GM12878 (cell line): ENCODE measurements around the gene KMT2B. TPM values are rescaled to one million over a fixed set of nuclear protein-coding genes. Genes with fewer than 3 reads are reported as not detected.

Source experiments
- ASH2L ChIP-seq: fragments of 300-600, 200-600 bp; sonication (generic); IDR thresholded peaks from 2 replicates; pipeline ENCODE4 v1.6.1; 2017; ENCODE audit warnings: low read depth, mild to moderate bottlenecking, borderline replicate concordance
- CHD4 ChIP-seq: fragments of 200-600 bp; sonication (generic); IDR thresholded peaks from 2 replicates; pipeline ENCODE4 v1.6.1; 2016; ENCODE audit warnings: mild to moderate bottlenecking
- EP300 ChIP-seq, 2 experiments: fragments of 150-350 bp in 1 of 2; IDR thresholded peaks; 2 replicates each; pipeline ENCODE4 v1.6.1; 2011 to 2012; ENCODE audit warnings: low read depth in 2 of 2, low read length in 2 of 2, borderline replicate concordance in 1 of 2, improper control_type of control experiment in 1 of 2, inconsistent platforms in 1 of 2; ENCODE audit not compliant: control insufficient read depth in 1 of 2
- FOS ChIP-seq: IDR thresholded peaks from 3 replicates; pipeline ENCODE4 v1.6.1; 2011; ENCODE audit warnings: borderline replicate concordance; ENCODE audit not compliant: insufficient read length; ENCODE audit errors: extremely low read depth
- GABPA ChIP-seq: IDR thresholded peaks from 2 replicates; pipeline ENCODE4 v1.6.1; 2014; ENCODE audit warnings: antibody characterized with exemption, low read depth, mild to moderate bottlenecking, inconsistent platforms
- GATAD2B ChIP-seq: fragments of 450-650 bp; conservative IDR thresholded peaks from 2 replicates; pipeline ENCODE4 v1.6.1; 2017; ENCODE audit warnings: low read depth, mild to moderate bottlenecking, moderate library complexity
- HCFC1 ChIP-seq: fragments of 150-350 bp; IDR thresholded peaks from 2 replicates; pipeline ENCODE4 v1.6.1; 2014; ENCODE audit warnings: low read length
- IRF3 ChIP-seq: fragments of 450-650 bp; IDR thresholded peaks from 2 replicates; pipeline ENCODE4 v1.6.1; 2014; ENCODE audit warnings: mild to moderate bottlenecking
- IRF4 ChIP-seq: IDR thresholded peaks from 2 replicates; pipeline ENCODE4 v1.6.1; 2011; ENCODE audit warnings: low read depth, low read length
- KLF5 ChIP-seq: fragments of 450-650 bp; IDR thresholded peaks from 2 replicates; pipeline ENCODE4 v1.6.1; 2014; ENCODE audit warnings: mild to moderate bottlenecking; ENCODE audit not compliant: partially characterized antibody
- MXI1 ChIP-seq: fragments of 150-350 bp; IDR thresholded peaks from 2 replicates; pipeline ENCODE4 v1.6.1; 2011; ENCODE audit warnings: low read depth, mild to moderate bottlenecking, inconsistent platforms, low read length, improper control_type of control experiment
- MYC ChIP-seq: IDR thresholded peaks from 2 replicates; pipeline ENCODE4 v1.6.1; 2011; ENCODE audit warnings: mild to moderate bottlenecking, low read length, moderate library complexity, inconsistent platforms; ENCODE audit not compliant: insufficient read depth, insufficient replicate concordance, insufficient read length, severe bottlenecking
- NRF1 ChIP-seq: conservative IDR thresholded peaks from 2 replicates; pipeline ENCODE4 v1.6.1; 2011; ENCODE audit warnings: mild to moderate bottlenecking, low read depth, low read length, improper control_type of control experiment
- PKNOX1 ChIP-seq: fragments of 450-650 bp; IDR thresholded peaks from 2 replicates; pipeline ENCODE4 v1.6.1; 2016; ENCODE audit warnings: mild to moderate bottlenecking
- POLR2A ChIP-seq: IDR thresholded peaks from 2 replicates; pipeline ENCODE4 v1.6.1; 2011; ENCODE audit warnings: low read depth, mild to moderate bottlenecking, low read length
- POLR2AphosphoS5 ChIP-seq: IDR thresholded peaks from 2 replicates; pipeline ENCODE4 v1.6.1; 2011; ENCODE audit warnings: mild to moderate bottlenecking, low read length, inconsistent platforms
- RBBP5 ChIP-seq: fragments of 200-600 bp; sonication (generic); conservative IDR thresholded peaks from 2 replicates; pipeline ENCODE4 v1.6.1; 2016
- RELA ChIP-seq: fragments of 450-650 bp; IDR thresholded peaks from 2 replicates; pipeline ENCODE4 v1.8.0; 2014; ENCODE audit warnings: borderline replicate concordance; ENCODE audit not compliant: partially characterized antibody
- SRF ChIP-seq, 2 experiments: IDR thresholded peaks; 2 replicates each; pipeline ENCODE4 v1.6.1; 2011; ENCODE audit warnings: low read depth in 2 of 2, low read length in 2 of 2, mild to moderate bottlenecking in 1 of 2, moderate library complexity in 1 of 2
- ZBTB40 ChIP-seq: fragments of 450-650 bp; IDR thresholded peaks from 2 replicates; pipeline ENCODE4 v1.6.1; 2016; ENCODE audit warnings: mild to moderate bottlenecking, moderate library complexity, borderline replicate concordance
- polyA plus RNA-seq, 11 experiments: library from polyadenylated mRNA; depleted of rRNA in 4 of 11; unstranded in 6 of 11; stranded (reverse) in 5 of 11; fragments of >200 nt; fragmentation: Nextera tagmentation in 4 of 11; fragmentation: Illumina TruSeq in 1 of 11; extraction: Ambion mirVana in 4 of 11; extraction: Trizol in 1 of 11; gene quantifications; 1 replicate in 1 of 11; 2 replicates in 10 of 11; pipeline versions ENCODE4 v1.2.1 to v1.2.3, GENCODE V29; 2011 to 2016; ENCODE audit warnings: inconsistent platforms in 2 of 11, missing spikeins in 2 of 11, low read depth in 1 of 11
- total RNA-seq, 4 experiments: library from RNA; depleted of rRNA in 3 of 4; stranded (reverse); fragments of >200 nt in 3 of 4; fragmentation: Illumina TruSeq in 1 of 4; extraction: Trizol in 1 of 4; gene quantifications; 2 replicates each; pipeline versions ENCODE4 v1.2.1 to v1.2.3, GENCODE V29; 2013 to 2021

KMT2B gene
- total and polyA plus RNA-seq, 10 of the 15 experiments (the other 5 are each of a cell fraction or from before 2014, with no cell fraction given): 0.71 to 35.6 (median 6.0) TPM

- TF ChIP-seq NRF1 (peak; percentile 84), SRF (IDR thresholded peaks at IDR 0.05; ENCODE audit: low read depth in 2 of 2, low read length in 2 of 2) (0 out of 4 replicates have a peak, but pooled peaks of 1 of the 2 experiments have one; percentile 55), ZBTB40 (peak; percentile 93), CHD4 (no peak), MXI1 (peak; percentile 34; the same call in 1 of the 2 replicates), IRF4 (no peak), EP300 (IDR thresholded peaks at IDR 0.05; ENCODE audit: borderline replicate concordance in 1 of 2, control insufficient read depth in 1 of 2, low read depth in 2 of 2, low read length in 2 of 2) (no peak), GATAD2B (peak; percentile 65), RELA (peak; percentile 49), RBBP5 (no peak), POLR2A (peak; percentile 55), PKNOX1 (peak; percentile 99), FOS (peak; percentile 72), HCFC1 (peak; percentile 98), POLR2AphosphoS5 (peak; percentile 71; the same call in 1 of the 2 replicates), KLF5 (peak; percentile 87), IRF3 (peak; percentile 89), MYC (no peak), GABPA (peak; percentile 92), ASH2L (no peak)
Measured at GRCh38 chr19:35748106-35749020, 30.6 kb downstream of the KMT2B start, which contains the start of gene LIN37 (continued).
